Left lung (tissue), 10 donors: ENCODE data around the gene LRRC18. TPM values are rescaled to one million over a fixed set of nuclear protein-coding genes. Genes with fewer than 3 reads are reported as not detected.

Experiments used
- ATAC-seq: fragments of 200-7000 bp; cut with Tn5 transposase; one replicate; pipeline ENCODE4 v1.9.1; 2020; ENCODE audit warnings: moderate library complexity
- DNase-seq, 4 donors: peaks; one replicate each; pipeline ENCODE4 v3.0.0-alpha.2; 2013 to 2020
- H3K27ac ChIP-seq, 2 donors: fragments of 200-600 bp; sonication (generic) in 1 of 2; one replicate each; pipeline versions ENCODE4 v1.5.0 to v1.8.0; 2020 to 2021
- H3K27me3 ChIP-seq, 2 donors: fragments of 200-600 bp; sonication (generic) in 1 of 2; one replicate each; pipeline versions ENCODE4 v1.5.0 to v1.8.0; 2020 to 2021
- H3K36me3 ChIP-seq, 2 donors: fragments of 200-600 bp; sonication (generic) in 1 of 2; one replicate each; pipeline versions ENCODE4 v1.5.0 to v1.8.0; 2020 to 2021
- H3K4me1 ChIP-seq, 2 donors: fragments of 200-600 bp; one replicate each; pipeline ENCODE4 v1.8.0; 2021
- H3K4me3 ChIP-seq, 2 donors: fragments of 200-600 bp; sonication (generic) in 1 of 2; one replicate each; pipeline versions ENCODE4 v1.5.0 to v1.8.0; 2020 to 2021; ENCODE audit warnings: mild to moderate bottlenecking in 1 of 2
- H3K9me3 ChIP-seq, 2 donors: fragments of 200-600 bp; sonication (generic) in 1 of 2; one replicate each; pipeline versions ENCODE4 v1.5.0 to v1.8.0; 2020 to 2021
- intact Hi-C, 2 donors: fragments of 100-400 bp; cut with DNase I; formaldehyde crosslinking; loops; one replicate each; pipeline versions ENCODE4 v1.11.2 to v1.14.2; 2022
- polyA plus RNA-seq, 6 donors: library from polyadenylated mRNA; unstranded; fragments of 120-200 nt; gene quantifications; one replicate each; pipeline ENCODE4 v1.2.1, GENCODE V29; 2013; ENCODE audit not compliant: insufficient read length in 6 of 6
- total RNA-seq, 2 donors: library from RNA; stranded (reverse); fragmentation: NEBNext Ultra II Directional; extraction: Animal tissue kit (Norgen Biotek cat#: 25700); gene quantifications; one replicate each; pipeline ENCODE4 v1.2.1, GENCODE V29; 2021
- TF ChIP-seq, protein P1 (sequence below), 2 donors: fragments of 200-600 bp; sonication (generic) in 1 of 2; IDR thresholded peaks; one replicate each; pipeline versions ENCODE4 v1.5.0 to v1.8.0; 2021; ENCODE audit warnings: antibody characterized with exemption in 2 of 2
- donor health status: DM: no; HTN: yes; CAD: no.
- donor health status: DM: no; HTN: no; CAD: no.

LRRC18 gene
- total and polyA plus RNA-seq, 8 donors: 0.50 to 2.1 (median 1.4) TPM

- DNase-seq (no peak), ATAC-seq (no peak)
- H3K4me1 ChIP-seq: no peaks in the 10 kb centered on the region
- TF ChIP-seq, protein P1, sequence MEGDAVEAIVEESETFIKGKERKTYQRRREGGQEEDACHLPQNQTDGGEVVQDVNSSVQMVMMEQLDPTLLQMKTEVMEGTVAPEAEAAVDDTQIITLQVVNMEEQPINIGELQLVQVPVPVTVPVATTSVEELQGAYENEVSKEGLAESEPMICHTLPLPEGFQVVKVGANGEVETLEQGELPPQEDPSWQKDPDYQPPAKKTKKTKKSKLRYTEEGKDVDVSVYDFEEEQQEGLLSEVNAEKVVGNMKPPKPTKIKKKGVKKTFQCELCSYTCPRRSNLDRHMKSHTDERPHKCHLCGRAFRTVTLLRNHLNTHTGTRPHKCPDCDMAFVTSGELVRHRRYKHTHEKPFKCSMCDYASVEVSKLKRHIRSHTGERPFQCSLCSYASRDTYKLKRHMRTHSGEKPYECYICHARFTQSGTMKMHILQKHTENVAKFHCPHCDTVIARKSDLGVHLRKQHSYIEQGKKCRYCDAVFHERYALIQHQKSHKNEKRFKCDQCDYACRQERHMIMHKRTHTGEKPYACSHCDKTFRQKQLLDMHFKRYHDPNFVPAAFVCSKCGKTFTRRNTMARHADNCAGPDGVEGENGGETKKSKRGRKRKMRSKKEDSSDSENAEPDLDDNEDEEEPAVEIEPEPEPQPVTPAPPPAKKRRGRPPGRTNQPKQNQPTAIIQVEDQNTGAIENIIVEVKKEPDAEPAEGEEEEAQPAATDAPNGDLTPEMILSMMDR (IDR thresholded peaks at IDR 0.05): no peak
- H3K27me3 ChIP-seq: no peaks in the 10 kb centered on the region
- H3K9me3 ChIP-seq: no peaks in the 10 kb centered on the region
- intact Hi-C loops: no loop called here
- H3K36me3 ChIP-seq: peaks cover 0 to 36% of the 10 kb centered on the region in 2 donors
- no peak overlapping the region for H3K27ac ChIP-seq
- H3K4me3 ChIP-seq: no peak overlapping the region
These were observed 8.2 kb upstream of the LRRC18 start for GRCh38 chr10:48947690-48948469.

- no peaks in the 10 kb centered on the region for H3K4me1 ChIP-seq
- H3K27ac ChIP-seq: no peak overlapping the region
- H3K27me3 ChIP-seq: no peaks in the 10 kb centered on the region
- TF ChIP-seq, protein P1 (IDR thresholded peaks at IDR 0.05): no peak
- intact Hi-C loops: no loop called here
- DNase-seq (peak in 1 of 4 donors; percentile 19), ATAC-seq (peak; percentile 25)
- H3K36me3 ChIP-seq: peaks cover 0 to 35% of the 10 kb centered on the region in 2 donors
- no peaks in the 10 kb centered on the region for H3K9me3 ChIP-seq
- no peak overlapping the region for H3K4me3 ChIP-seq
These were observed 7.4 kb upstream of the LRRC18 start for GRCh38 chr10:48946891-48947500.

DNA sequence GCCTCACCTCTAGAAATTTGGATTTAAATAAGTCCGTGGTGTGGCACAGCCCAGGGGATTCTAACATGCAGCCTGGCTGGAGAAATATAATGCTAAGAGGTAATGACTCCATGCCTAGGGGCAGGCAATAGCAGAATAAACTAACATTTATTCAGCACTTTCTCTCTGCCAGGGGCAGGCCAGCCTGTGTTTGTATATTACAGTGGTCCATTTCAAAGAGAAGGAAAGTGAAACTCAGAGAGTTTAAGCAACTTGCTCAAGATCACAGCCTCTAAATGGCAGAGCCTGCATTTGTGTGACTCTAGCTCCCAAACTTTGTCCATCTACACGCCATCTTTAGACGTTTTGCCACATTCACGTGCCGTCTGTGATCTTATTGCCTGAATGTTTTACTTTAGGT is 6.7 kb upstream of the LRRC18 start:
- Histone ChIP-seq H3K27ac (no peak overlapping the region), H3K4me1 (no peaks in the 10 kb centered on the region), H3K27me3 (no peaks in the 10 kb centered on the region), H3K4me3 (no peak overlapping the region), H3K9me3 (no peaks in the 10 kb centered on the region), H3K36me3 (peaks cover 0 to 31% of the 10 kb centered on the region in 2 donors)
- TF ChIP-seq, protein P1 (IDR thresholded peaks at IDR 0.05): no peak
- DNase-seq (no peak), ATAC-seq (no peak)
- intact Hi-C loops: no loop called here

- H3K4me1 ChIP-seq: no peaks in the 10 kb centered on the region
- H3K36me3 ChIP-seq: peaks cover 0 to 27% of the 10 kb centered on the region in 2 donors
- no peaks in the 10 kb centered on the region for H3K27me3 ChIP-seq
- no peak overlapping the region for H3K4me3 ChIP-seq
- TF ChIP-seq, protein P1 (IDR thresholded peaks at IDR 0.05): no peak
- no peak for ATAC-seq
- DNase-seq: no peak
- intact Hi-C loops: no loop called here
- no peaks in the 10 kb centered on the region for H3K9me3 ChIP-seq
- no peak overlapping the region for H3K27ac ChIP-seq
These were observed 5.9 kb upstream of the LRRC18 start for GRCh38 chr10:48945441-48946130.

- DNase-seq: no peak
- Histone ChIP-seq H3K36me3 (peaks cover 0 to 26% of the 10 kb centered on the region in 2 donors), H3K9me3 (no peaks in the 10 kb centered on the region), H3K27me3 (no peaks in the 10 kb centered on the region), H3K4me1 (no peaks in the 10 kb centered on the region), H3K4me3 (no peak overlapping the region), H3K27ac (no peak overlapping the region)
- TF ChIP-seq, protein P1 (IDR thresholded peaks at IDR 0.05): no peak
- ATAC-seq: no peak
- intact Hi-C loops: no loop called here
These were observed 4.5 kb upstream of the LRRC18 start for GRCh38 chr10:48944171-48944570.
